GM21447 (cell line): ENCODE measurements around the gene OLR1.
A peak's percentile ranks its signal among the peaks of the same experiment; 100 is the strongest.
"Not testable (repeated sequence)": the region's sequence is repeated elsewhere in the genome, so short reads cannot be mapped to it uniquely, and the experiment has no call there.

ENCODE experiments used
- ATAC-seq: cut with Tn5 transposase; IDR thresholded peaks from one replicate; pipeline ENCODE4 v1.9.1; 2021; ENCODE audit not compliant: unreplicated experiment

OLR1 gene

GRCh38 chr12:10191865-10192264 is 19.9 kb upstream of the OLR1 start:
- no peak for ATAC-seq

- peak; percentile 87 for ATAC-seq
Observed at GRCh38 chr12:10190558-10191388, 18.8 kb upstream of the OLR1 start.

GRCh38 chr12:10189653-10190052 is 17.7 kb upstream of the OLR1 start:
- no peak for ATAC-seq

GRCh38 chr12:10186958-10187357 is 15.0 kb upstream of the OLR1 start:
- ATAC-seq = not testable (repeated sequence)

- no peak for ATAC-seq
Observed at GRCh38 chr12:10186299-10186698, 14.4 kb upstream of the OLR1 start.

- ATAC-seq = no peak
Observed at GRCh38 chr12:10184261-10184843, 12.4 kb upstream of the OLR1 start.

GRCh38 chr12:10182354-10183049 is 10.6 kb upstream of the OLR1 start:
- ATAC-seq = no peak

GRCh38 chr12:10179776-10180181 is 7.8 kb upstream of the OLR1 start:
- ATAC-seq = no peak

- ATAC-seq = no peak
Observed at GRCh38 chr12:10178821-10179220, 6.9 kb upstream of the OLR1 start, which contains the start of gene TMEM52B. Gene TMEM52B (plus strand): TSS chr12:10179032. CDS start chr12:10179575, 543 bp downstream.

GRCh38 chr12:10175846-10176636 is 4.1 kb upstream of the OLR1 start:
- ATAC-seq = no peak

- no peak for ATAC-seq
Observed at GRCh38 chr12:10174986-10175614, 3.2 kb upstream of the OLR1 start.

- ATAC-seq = no peak
Observed at GRCh38 chr12:10170216-10170615, 1.7 kb downstream of the OLR1 start.

- no peak for ATAC-seq
Observed at GRCh38 chr12:10169104-10169503, 2.8 kb downstream of the OLR1 start.

- no peak for ATAC-seq
Observed at GRCh38 chr12:10167599-10167998, 4.3 kb downstream of the OLR1 start.

- no peak for ATAC-seq
Observed at GRCh38 chr12:10165421-10165820, 6.5 kb downstream of the OLR1 start.

GRCh38 chr12:10163084-10163483 is 8.8 kb downstream of the OLR1 start:
- ATAC-seq = no peak

- ATAC-seq = no peak
Observed at GRCh38 chr12:10160617-10161385, 11.1 kb downstream of the OLR1 start.

GRCh38 chr12:10159280-10159679 is 12.7 kb downstream of the OLR1 start:
- no peak for ATAC-seq

- ATAC-seq = no peak
Observed at GRCh38 chr12:10158406-10158805, 13.5 kb downstream of the OLR1 start.

- no peak for ATAC-seq
Observed at GRCh38 chr12:10155966-10156365, 16.0 kb downstream of the OLR1 start.
